Astrocyte of the spinal cord (primary cell): ENCODE results near the gene TNFRSF1A.
A peak's percentile ranks its signal among the peaks of the same experiment; 100 is the strongest.

Experiments used
- DNase-seq: peaks from one replicate; pipeline ENCODE4 v3.0.0; 2011; ENCODE audit warnings: low read depth, low spot score
- H3K4me3 ChIP-seq: 2 replicates; pipeline ENCODE4 v1.5.1; 2011; ENCODE audit warnings: low read depth, mild to moderate bottlenecking, low read length, moderate library complexity
- in situ Hi-C: cut with HindIII; loops from 2 replicates; pipeline ENCODE4 v1.10.0; 2017; ENCODE audit warnings: low sequenced_read_pairs
- TF ChIP-seq, protein P1 (sequence below): IDR thresholded peaks from 2 replicates; pipeline ENCODE4 v1.5.1; 2012; ENCODE audit warnings: low read depth, mild to moderate bottlenecking, low read length, inconsistent platforms

TNFRSF1A gene

DNA sequence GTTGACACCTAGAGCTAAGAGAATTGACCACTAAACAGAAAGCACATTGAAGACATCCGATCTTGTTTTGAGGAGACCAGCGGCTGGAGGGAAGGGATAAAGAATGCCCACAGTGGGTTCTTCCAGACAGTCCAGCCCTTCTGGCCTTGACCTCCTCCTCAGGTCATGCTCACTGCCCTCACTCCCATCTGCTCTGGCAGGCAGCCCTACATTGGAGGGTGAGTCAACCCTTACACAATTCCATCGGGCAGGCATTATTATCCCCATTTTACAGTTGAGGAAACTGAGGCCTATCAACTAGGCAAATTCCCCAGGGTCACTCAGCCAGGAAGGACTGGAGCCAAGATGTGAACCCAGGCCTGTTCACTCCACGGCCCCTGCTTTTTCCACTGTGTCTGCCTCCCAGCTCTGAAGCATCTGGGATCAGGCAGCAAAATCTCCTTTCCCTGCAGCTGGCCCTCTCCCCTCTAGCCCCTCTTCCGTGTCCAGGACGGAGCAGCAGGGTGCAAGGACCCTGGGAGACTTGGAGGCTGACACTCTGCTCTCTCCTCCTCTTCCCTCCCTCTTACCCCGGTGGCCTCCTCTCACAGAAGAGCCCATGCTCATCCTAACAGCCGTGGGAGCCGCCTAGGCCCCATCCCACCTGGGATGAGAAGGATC, 28.2 kb upstream of the TNFRSF1A start:
- TF ChIP-seq, protein P1, sequence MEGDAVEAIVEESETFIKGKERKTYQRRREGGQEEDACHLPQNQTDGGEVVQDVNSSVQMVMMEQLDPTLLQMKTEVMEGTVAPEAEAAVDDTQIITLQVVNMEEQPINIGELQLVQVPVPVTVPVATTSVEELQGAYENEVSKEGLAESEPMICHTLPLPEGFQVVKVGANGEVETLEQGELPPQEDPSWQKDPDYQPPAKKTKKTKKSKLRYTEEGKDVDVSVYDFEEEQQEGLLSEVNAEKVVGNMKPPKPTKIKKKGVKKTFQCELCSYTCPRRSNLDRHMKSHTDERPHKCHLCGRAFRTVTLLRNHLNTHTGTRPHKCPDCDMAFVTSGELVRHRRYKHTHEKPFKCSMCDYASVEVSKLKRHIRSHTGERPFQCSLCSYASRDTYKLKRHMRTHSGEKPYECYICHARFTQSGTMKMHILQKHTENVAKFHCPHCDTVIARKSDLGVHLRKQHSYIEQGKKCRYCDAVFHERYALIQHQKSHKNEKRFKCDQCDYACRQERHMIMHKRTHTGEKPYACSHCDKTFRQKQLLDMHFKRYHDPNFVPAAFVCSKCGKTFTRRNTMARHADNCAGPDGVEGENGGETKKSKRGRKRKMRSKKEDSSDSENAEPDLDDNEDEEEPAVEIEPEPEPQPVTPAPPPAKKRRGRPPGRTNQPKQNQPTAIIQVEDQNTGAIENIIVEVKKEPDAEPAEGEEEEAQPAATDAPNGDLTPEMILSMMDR = no peak
- no peak for DNase-seq
- no peak overlapping the region for H3K4me3 ChIP-seq
- in situ Hi-C loops = no loop called here

DNA sequence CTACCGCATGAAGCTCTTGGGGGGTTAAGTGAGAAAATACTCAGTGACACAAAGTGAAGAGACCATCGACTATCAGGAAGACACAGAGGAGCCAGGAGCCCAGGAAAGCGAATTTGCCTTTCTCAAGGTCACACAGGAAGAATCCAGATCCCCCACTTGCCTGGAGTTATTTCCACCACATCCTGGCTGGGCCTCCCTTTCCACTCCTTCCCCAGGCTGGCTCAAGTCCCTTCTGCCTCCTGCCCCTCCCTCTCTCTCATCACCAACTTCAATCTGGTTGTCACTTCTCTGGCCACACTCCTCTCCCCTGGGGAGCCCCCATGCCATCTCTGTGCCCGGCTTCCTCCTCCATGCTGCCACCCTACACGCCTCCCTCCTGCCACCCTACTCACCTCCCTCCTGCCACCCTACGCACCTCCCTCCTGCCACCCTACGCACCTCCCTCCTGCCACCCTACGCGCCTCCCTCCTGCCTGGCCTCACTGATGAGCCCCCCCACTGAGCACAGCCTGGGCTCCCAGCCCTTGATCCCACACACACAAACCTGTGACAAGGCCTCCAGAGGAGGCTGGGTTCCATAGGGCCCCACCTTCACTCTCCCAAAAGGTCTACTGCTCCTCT, 27.1 kb upstream of the TNFRSF1A start:
- TF ChIP-seq, protein P1 = no peak
- DNase-seq = no peak
- in situ Hi-C loops = no loop called here
- H3K4me3 ChIP-seq = no peak overlapping the region

DNA sequence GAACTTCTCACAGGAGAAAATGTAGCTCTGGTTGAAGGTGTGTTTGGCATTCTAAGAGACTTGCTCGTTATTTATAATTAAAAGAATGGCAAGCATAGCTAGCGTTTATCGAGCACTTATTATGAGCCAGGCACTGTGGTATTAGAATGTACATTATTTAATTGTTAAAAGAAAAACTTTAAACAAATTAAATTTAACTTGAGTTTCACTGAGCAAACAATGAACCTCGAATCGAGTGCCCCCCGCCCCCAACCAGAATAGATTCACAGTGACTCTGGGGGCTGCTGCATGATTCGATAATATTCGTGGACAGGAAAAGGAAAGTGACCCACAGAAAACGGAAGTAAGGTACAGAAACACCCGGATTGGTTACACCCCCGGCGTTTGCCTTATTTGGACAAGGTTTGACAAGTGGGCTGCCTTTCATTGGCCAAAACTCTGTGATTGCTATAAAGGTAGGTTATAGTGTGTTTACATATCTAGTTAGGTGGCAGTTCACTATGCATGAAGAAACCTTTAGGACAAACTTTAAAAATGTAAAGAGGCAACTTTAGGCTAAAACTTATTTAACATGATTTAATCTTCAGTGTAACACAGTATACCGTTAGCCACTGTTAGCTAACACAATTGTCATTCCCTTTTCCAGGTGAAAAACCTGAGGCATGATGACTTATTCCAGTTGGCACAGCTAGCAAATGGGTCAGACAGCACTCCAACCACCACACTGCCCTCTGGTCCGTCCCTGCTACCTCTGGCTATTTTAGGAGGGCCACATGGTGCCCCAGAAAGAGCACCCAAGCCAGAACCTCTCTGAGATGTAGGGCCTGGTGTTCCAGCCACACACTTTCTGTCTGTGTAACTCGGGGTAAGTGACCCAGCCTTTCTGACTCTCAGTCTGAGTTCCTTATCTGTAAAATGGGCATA, 26.4 kb upstream of the TNFRSF1A start:
- DNase-seq = no peak
- no peak overlapping the region for H3K4me3 ChIP-seq
- TF ChIP-seq, protein P1 = no peak
- in situ Hi-C loops = no loop called here

DNA sequence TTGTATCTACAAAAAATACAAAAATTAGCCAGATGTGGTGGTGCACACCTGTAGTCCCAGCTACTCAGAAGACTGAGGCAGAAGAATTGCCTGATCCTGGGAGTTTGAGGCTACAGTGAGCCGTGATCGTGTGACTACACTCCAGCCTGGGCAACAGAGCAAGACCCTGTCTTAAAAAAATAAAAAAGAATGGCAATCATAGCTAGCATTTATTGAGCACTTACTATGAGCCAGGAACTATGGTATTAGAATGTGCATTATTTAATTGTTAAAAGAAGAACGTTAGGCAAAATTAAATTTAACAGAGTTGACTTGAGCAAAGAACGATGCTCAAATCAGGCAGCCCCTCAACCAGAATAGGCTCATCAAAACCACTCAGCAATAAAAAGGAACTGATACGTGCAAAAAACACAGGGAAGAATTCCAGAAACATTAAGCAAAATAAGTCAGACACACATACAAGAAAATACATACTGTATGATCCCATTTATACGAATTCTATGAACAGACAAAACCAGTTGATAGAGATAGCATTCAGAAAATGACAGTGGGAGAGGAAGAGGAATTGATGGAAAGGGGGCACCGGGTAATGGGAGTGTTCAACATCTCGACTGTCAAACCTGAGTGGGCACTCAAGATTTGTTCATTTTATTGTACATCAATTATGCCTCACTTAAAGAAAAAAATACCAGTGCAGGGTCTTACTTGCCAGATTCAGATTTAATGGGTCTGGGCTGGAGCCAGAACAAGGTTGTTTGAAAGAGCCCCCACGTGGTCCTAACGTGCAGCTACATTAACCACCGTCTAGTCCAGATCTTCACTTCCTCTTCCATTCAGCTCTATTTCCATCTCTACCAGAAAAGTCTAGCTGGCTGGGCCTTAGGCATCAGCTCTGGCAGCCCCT, 25.4 kb upstream of the TNFRSF1A start:
- H3K4me3 ChIP-seq = no peak overlapping the region
- TF ChIP-seq, protein P1 = peak; percentile 18
- in situ Hi-C loops = no loop called here
- DNase-seq = no peak

DNA sequence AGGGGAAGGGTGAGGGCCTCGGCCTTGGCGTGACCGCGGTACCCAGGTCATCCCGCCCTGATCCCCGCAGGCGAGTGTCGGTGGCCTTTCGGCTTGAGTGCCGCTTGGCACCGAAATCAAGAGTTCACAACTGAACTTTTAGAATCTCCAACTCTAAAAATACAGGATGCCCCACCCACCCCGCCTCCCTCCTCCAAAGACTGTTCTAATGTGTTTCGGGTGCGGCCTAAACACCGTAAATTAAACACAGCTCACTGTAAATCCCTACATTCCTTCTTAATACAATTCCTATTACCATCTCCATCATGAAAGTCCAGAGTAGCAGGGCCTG, 22.1 kb upstream of the TNFRSF1A start:
- no peak overlapping the region for H3K4me3 ChIP-seq
- TF ChIP-seq, protein P1 = no peak
- in situ Hi-C loops = no loop called here
- DNase-seq = no peak
